ENCODE results near the gene PLA2G2A. TPM values are rescaled to one million over a fixed set of nuclear protein-coding genes. Genes with fewer than 3 reads are reported as not detected.

The PLA2G2A gene
- total and polyA plus RNA-seq, 2 of the 8 experiments (the other 6 are each of a cell fraction or from before 2014, with no cell fraction given), result 0.69 to 3.7 TPM

GRCh38 chr1:19976317-19977003, 3.0 kb downstream of the PLA2G2A start (continued):
- TF ChIP-seq FOSL1 (IDR thresholded peaks at IDR 0.05; ENCODE audit: insufficient read depth, low read depth, low read length) (no peak), POU5F1 (IDR thresholded peaks at IDR 0.05; ENCODE audit: low read depth, low read length) (no peak), CBX5 (IDR thresholded peaks at IDR 0.05; ENCODE audit: low read depth, low read length) (no peak), USF2 (IDR thresholded peaks at IDR 0.05; ENCODE audit: low read length) (no peak)
